Epidermal melanocyte (primary cell): ENCODE results near the gene MBP.
"Not testable (repeated sequence)": the region's sequence is repeated elsewhere in the genome, so short reads cannot be mapped to it uniquely, and the experiment has no call there.

Source experiments
- DNase-seq: peaks from one replicate; pipeline ENCODE4 v3.0.0; 2011; ENCODE audit warnings: low spot score; ENCODE audit not compliant: insufficient read length

The MBP gene

GRCh38 chr18:76977108-76977621, 155.4 kb downstream of the MBP start:
- DNase-seq = no peak

DNA sequence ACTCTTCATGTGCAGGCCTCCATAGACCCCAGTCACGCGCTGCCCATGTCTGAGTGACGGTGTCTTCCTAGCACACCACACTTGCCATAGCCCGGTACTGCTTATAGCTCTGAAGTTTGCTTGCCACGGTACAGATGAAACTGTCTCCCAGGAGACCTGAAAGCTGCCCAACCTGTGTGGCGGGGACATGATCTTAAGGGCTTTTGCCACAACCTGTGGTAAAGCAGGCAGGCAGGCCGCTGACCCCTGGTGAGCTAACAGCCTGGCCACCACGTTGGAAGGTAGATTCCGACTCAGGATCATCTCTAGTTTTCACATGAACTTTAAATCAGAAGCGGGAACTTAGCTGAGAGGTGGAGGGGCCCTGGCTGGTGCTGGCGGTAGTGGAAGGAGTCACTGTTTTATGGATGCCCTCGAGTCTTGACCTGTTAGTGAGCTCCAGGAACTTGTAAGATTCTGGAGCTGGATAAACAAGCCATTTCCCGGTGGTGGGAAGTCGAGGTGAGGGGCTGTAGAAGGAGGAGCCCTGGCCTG, 156.9 kb downstream of the MBP start:
- DNase-seq = no peak

GRCh38 chr18:76974386-76974785, 158.2 kb downstream of the MBP start:
- no peak for DNase-seq

DNA sequence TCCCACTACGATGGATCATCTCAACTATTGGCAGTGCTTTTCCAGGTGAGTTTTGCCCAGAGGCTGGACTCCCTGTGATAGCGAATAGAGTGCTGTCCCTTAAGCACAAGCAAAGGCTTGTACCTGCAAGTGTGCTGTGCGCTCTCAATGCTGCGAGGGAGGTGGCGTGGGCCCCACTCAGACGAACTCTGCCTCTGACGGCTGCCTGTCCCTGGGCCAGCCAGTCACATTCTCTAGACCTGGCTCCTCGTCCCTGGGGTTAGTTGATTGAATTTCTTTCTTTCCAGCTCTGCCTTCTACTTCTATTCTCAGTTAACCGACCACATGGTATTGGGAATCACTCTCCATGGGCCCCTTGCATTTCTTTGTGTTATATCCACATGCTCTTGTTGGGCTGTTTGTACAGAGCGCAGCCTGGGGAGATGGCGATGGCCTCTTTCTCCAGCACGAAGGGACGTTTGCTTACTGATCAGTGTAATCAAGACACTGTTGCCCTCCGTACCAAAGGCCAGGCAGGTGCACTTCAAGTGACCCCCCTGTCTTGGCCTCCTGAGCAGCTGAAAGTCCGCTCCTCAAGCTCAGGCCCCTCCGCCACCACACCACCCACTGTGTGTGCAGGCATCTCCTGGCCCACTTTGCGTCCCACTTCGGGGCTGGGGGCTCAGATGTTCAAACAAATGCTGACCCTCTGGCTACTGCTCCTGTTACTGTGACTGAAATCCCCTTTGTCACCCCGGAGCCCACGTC, 158.9 kb downstream of the MBP start:
- DNase-seq = no peak

DNA sequence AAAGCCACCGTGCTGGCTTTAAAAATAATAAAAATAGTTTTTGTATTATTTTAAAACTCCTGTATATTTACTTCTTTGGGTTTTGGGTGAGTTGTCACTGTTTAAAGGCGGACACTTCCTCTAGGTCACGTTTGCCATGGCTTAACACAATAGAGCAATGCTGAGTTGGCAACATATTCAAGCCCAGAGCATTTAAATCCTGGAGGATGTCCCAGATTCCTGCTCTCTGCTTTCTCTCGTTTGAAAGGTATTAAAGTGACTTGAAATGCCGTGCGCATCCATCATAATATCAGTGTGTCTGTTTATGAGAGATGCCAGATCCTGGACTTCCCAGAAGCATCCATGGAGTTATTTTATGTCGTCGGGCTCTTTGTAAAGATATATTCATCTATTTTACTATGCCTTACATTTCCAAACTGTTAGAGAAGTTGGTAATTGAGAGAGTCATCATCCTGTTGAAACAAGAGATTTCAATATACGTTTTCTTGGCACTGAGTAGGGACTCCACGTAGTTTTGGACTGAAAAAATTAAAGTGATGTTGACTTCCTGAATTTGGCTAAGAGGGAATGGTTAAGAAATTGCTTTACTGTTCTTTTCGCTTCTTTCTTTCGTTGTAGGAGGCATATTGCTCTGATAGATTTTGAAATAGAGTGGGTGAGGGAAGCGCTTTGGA, 159.6 kb downstream of the MBP start:
- DNase-seq = no peak

DNA sequence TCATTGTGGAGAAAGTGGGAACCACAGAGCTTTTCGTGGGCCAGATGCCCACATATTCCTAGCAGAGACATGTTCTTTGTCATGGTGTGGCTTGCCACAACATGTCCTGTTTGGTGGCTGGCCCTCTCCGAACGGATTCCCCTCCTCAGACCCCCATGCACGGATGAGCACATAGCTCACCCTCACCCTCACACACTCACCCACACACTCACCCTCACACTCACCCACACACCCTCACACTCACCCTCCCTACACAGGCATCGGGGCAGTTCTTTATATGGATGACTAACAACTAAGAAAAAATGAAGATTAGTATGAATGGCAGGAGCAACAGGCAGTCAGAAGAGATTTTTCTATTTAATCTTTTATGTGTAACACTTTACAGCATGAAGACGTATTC, 160.3 kb downstream of the MBP start:
- DNase-seq = no peak

GRCh38 chr18:76970770-76971559, 161.6 kb downstream of the MBP start:
- DNase-seq = no peak

DNA sequence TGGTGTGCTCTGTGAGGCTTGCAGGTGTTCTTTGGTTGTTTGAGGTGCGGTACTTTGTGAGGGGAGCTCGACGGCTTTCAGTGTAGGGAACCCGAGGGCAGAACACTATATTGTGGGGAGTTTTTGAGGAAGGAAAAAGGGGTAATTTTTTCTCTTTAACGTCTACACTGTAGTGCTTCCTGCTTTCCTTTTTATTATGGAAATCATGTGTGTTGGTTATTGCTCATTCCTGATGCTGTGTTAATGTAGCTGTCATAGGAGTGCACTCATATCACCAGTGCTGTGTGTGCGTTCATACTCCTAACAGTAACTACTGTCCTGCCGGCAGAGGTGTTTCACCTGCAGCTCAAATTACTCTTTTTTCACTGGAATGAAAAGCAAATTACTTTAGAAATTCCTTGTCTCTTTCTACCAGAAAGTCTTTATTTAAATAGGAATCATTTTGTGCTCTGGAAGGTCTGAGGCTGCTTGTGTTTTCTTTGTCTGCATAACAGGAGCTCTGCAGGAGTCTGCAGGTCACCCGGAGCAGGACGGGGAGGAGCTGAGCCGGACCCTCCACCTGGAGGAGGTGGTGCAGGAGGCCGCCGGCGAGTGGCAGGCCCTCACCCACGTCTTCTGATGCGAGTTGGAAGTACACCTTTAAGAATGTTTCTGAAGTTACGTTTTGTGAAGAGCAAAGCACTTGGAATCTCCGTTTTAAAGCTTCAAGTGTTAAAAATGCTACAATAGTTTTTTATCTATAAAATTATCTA, 164.7 kb downstream of the MBP start:
- no peak for DNase-seq

GRCh38 chr18:76967299-76967698, 165.3 kb downstream of the MBP start:
- DNase-seq = not testable (repeated sequence)

- not testable (repeated sequence) for DNase-seq
Measured at GRCh38 chr18:76965555-76966151, 166.9 kb downstream of the MBP start.

DNA sequence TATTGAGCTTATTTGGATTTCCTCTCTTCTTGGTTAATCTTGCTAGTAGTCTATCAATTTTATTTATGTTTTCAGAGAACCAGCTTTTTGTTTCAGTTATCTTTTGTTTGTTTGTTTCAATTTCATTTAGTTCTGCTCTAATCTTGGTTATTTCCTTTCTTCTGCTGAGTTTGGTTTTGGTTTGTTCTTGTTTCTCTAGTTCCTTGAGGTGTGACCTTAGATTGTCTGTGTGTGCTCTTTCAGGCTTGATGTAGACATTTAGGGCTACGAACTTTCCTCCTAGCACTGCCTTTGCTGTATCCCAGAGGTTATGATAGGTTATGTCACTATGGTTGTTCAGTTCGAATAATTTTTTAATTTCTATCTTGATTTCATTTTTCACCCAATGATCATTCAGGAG, 168.6 kb downstream of the MBP start:
- DNase-seq = no peak

DNA sequence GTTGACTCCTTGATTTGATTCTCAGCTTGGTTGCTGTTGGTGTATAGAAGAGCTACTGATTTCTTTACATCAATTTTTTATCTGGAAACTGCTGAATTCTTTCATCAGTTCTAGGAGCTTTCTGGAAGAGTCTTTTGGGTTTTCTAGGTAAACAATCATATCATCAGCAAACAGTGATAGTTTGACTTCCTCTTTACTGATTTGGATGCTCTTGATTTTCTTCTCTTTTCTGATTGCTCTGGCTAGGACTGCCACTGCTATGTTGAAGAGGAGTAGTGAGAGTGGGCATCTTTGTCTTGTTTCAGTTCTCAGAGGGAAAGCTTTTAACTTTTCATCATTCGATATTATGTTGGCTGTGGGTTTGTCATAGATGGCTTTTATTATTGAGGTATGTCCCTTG, 169.7 kb downstream of the MBP start:
- no peak for DNase-seq

- no peak for DNase-seq
Measured at GRCh38 chr18:76960528-76961035, 172.0 kb downstream of the MBP start.

- DNase-seq = no peak
Measured at GRCh38 chr18:76959605-76960004, 173.0 kb downstream of the MBP start.

- DNase-seq = no peak
Measured at GRCh38 chr18:76958692-76959341, 173.8 kb downstream of the MBP start.

DNA sequence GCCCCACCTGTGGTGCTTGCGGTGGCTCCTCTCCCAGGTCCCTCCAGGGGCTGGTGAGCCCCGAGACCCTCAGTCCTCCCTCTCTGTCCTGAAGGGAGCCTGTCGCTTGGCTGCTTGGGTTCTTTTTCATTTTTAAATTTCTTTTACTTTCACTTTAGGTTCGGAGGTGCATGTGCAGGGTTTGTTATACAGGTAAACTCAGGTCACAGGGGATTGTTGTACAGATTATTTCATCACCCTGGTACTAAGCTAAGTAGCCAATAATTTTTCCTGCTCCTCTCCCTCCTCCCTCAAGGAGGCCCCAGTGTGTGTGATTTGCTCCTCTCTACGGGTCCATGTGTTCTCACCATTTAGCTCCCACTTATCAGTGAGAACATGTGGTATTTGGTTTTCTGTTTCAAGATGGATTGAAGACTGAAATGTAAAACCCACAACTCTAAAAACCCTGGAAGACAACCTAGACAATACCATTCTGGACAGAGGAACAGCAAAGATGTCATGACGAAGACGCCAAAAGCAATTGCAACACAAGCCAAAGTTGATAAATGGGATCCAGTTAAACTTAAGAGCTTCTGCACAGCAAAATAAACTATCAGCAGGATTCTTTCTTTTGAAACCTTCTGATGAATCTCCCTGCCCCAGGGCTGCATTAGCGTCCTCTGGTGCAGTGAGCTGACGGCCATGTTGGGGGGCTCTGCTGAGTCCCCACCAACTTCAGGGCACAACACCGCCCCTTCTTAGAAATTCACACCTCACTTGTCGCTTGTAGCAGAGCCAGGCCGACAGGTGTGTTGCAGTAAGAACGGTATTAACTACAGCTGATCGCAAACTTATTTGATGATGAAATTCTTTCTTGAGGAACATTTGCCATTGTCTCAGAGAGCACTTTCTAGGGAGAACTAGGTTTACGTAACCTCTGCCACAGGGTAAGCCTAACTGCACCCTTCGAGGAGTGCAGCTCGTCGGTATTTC, 174.9 kb downstream of the MBP start:
- no peak for DNase-seq

- no peak for DNase-seq
Measured at GRCh38 chr18:76956648-76957047, 175.9 kb downstream of the MBP start.

DNA sequence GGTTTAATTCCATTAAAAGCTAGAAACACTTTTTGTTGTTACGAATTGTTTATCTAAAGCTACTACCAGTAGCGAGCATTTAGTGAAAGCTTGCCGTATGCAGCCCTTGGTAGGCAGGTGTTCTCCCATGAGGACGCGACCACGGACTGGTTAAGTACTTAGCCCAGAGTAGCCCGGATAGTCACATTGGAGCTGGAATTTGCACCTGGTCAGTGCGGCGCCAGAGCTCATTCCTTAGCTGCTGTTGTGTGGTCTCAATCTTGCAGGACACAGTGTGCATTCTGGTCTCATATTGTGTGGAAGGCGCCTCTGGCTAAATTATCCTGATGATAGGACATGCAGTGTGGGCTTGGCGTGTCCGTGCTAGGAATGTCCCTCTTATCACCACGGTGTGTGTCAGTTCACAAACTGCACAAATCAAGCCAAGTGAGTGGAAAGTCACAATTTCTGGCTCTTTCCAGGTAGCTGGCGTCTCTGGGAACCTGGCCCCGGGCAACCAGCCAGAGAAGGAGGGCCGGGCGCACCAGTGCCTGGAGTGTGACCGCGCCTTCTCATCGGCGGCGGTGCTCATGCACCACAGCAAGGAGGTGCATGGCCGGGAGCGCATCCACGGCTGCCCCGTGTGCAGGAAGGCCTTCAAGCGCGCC, 176.9 kb downstream of the MBP start:
- DNase-seq = no peak
